Measurements from ENCODE around the gene TRAIP.

- TF ChIP-seq CTCF (IDR thresholded peaks at IDR 0.05) (no peak), POLR2A (IDR thresholded peaks at IDR 0.05) (no peak)
These were observed 17.3 kb upstream of the TRAIP start for GRCh38 chr3:49873623-49874022.
